GM21723 (cell line): ENCODE measurements around the gene CEBPG.
A peak's percentile ranks its signal among the peaks of the same experiment; 100 is the strongest.

Experiments used
- ATAC-seq: cut with Tn5 transposase; IDR thresholded peaks from one replicate; pipeline ENCODE4 v1.9.1; 2021; ENCODE audit warnings: mild to moderate bottlenecking, moderate library complexity; ENCODE audit not compliant: unreplicated experiment

CEBPG gene

DNA sequence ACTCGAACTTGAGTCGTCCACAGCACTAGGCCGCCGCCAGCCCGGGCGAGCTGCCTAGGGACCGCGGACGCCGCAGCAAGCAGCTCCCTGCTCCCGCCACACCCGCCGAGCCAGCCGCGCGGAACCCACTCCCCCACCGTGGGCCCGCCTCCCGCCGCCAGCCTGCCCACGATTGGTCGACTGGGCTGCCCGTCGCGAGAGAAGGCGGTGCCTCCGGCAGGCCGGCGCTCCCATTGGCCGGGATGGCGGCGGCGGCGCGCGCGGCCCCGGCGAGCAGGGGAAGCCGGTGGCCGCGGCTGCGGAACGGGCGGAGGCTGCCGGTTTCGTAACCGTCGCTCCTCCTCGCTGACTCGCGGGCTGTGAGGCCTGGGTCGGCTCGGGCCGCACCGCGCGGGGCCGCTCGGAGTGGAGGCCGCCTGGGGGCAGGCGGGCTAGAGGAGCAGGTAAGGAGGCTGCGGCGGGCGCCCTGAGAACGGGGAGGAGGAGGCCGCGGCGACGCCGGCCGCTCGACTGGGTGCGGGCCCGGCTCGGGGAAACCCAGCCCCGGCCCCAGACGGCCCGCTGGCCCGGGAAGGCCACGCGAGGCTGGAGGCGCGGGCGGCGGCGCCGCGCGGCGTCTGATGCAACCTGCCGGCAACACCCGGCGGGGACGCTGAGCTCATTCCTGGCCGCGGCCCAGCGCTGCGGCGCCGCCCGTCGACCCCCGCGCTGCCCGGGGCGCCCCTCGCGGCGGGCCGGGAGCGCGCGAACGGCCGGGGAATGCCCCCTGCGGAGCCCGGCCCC lies at the start of gene CEBPG:
Gene CEBPG, plus strand, starts transcription at position 257 of the 783 bp plus-strand sequence. CDS start 5,531 bp downstream, outside the sequence.
- ATAC-seq: peak; percentile 85

DNA sequence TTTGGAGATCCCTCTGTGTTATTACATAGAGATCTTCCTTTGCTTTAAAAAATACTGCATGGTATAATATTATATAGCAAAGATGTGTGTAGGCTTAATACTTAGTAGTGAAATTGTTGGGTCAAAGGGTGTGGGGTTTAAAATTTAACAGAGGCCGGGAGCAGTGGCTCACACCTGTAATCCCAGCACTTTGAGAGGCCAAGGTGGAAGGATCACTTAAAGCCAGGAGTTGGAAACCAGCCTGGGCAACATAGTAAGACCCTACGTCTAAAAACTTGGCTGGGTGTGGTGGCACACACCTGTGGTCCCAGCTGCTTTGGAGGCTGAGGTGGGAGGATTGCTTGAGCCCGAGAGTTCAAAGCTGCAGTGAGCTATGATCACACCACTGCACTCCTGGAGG lies 48.9 kb upstream of the CEBPG start:
- ATAC-seq: no peak

DNA sequence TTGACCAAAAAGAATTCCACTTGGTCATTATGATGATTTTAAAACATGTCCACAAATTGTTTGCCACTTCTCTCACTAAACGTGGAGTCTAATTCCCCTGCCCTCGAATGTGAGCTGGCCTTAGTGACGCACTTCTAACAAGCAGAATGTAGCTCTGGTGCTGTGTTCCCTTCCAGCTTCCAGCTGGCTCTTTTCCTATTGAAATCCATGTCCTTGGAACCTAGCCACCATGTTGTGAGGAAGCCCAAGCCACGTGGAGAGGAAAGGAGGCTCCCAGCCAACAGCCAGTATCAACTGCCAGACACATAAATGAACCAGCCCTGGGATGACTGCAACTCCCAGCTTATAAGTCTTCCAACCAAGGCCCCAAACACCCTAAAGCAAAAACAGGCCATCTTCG lies 47.6 kb upstream of the CEBPG start:
- ATAC-seq: no peak

DNA sequence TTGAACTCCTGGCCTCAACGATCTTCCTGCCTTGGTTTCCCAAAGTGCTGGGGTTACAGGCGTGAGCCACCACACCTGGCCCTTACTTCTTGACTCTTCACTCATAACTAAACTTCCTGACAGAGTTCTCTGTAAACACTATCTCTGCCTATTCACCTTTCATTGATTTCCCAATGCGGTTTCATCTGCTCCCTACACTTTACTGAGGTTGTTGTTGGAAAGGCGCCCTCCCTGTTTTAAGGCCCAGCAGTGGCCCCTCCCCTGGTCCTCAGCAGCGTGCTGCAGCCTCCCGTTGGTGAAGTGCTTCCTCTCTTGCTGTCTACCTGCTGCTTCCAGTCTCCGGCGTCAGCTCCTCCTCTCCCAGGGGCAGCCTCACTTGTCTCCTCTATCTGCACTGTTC lies 44.4 kb upstream of the CEBPG start:
- ATAC-seq: no peak

DNA sequence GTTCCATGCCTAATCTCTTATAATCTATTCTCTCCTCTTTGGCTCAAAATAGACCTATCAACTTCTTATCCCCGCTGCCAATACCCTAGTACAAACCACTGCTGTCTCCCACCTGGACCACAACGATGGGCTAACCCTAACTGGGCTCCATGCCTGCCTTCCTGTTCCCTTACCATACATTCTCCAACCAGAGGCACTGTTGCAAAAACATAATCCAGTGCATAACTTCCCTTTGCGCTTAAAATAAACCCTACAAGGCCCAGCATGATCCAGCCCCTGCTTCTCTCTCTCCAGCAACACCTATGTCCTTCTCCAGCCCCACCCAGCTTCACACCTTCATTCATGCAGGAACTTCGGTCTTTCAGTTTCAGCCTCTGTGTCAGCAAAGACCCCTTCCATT lies 43.8 kb upstream of the CEBPG start:
- ATAC-seq: no peak

DNA sequence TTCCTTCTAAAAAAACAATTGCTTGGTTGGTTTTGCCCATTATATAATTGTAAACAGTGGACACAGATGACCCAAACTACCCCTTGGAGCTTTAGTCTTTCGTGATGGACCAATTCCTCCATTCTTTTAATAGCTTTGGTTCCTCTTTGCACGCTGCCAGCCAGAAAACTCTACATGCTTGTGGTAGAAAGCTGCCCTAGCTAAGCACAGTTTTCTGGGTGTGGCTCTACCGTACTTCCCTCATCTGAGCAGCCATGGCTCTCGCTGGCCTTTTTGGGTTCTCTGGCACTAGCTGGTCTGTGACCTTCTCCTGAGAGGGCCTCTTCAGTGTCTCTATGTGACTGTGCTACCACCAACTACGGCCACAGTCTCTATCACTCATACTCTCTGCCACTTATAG lies 41.3 kb upstream of the CEBPG start:
- no peak for ATAC-seq

DNA sequence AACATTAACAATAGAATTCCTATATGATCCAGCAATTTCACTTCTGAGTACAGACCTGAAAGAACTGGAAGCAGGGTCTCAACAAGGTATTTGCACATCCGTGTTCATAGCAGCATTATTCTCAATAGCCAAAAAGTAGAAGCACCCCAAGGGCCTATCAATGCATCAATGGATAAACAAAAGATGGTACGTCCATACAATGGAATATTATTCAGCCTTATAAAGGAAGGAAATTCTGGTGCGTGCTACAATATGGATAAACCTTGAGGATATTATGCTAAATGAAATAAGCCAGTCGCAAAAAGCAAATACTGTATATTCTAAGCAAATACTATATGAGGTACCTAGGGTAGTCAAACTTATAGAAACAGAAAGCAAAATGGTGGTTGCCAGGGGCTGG lies 40.4 kb upstream of the CEBPG start:
- no peak for ATAC-seq

DNA sequence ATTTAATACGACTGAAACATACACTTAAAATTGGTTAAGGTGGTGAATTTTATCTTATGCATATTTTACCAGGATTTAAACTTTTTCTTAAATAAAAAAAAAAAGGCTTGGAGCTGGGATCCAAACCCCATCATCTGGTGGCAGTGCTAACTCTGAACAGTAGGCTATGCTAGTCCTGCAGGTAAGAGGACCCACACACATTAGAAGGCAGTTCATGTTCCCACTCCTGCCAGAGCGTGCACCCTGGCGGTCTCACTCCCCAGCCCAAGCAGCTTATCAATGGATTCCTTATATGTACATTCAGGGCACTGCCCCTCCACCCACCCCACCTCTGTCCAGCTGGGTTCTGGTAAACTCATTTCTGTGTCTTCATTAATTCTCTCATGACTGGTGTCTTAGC lies 39.9 kb upstream of the CEBPG start:
- ATAC-seq: no peak

DNA sequence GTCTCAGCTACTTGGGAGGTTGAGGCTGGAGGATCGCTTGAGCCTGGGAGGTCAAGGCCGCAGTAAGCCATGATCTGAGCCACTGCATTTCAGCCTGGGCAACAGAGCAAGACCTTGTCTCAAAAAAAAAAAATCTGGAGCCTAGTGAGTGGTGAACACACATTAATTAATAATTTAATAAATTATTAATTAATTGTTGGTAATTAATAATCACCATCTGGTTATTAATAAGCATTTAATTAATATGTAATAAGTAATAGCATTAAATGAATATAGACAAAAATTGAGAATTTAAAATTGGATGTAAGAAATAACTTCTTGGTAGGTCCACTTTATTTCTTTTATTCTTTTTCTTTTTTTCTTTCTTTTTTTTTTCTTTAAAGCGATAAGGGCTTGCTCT lies 39.2 kb upstream of the CEBPG start:
- no peak for ATAC-seq

DNA sequence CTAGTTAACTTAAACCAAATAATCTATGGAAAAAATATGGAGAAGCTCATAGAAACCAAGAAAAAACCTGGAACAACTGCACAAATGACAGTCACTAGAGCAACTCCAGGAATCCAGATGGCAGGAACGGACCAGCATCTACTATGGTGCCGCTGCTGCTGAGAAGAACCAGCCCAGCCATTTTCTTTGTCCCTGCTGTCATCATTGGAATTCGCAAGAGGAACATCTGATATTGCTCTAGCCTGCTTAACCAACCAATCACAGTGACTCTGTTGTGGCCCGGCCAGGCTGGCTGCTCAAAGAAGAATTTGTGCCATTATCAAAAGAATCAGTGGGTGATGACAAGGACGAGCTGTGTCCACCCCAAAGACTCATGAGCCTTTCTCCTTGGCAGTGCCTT lies 38.1 kb upstream of the CEBPG start:
- ATAC-seq: no peak

DNA sequence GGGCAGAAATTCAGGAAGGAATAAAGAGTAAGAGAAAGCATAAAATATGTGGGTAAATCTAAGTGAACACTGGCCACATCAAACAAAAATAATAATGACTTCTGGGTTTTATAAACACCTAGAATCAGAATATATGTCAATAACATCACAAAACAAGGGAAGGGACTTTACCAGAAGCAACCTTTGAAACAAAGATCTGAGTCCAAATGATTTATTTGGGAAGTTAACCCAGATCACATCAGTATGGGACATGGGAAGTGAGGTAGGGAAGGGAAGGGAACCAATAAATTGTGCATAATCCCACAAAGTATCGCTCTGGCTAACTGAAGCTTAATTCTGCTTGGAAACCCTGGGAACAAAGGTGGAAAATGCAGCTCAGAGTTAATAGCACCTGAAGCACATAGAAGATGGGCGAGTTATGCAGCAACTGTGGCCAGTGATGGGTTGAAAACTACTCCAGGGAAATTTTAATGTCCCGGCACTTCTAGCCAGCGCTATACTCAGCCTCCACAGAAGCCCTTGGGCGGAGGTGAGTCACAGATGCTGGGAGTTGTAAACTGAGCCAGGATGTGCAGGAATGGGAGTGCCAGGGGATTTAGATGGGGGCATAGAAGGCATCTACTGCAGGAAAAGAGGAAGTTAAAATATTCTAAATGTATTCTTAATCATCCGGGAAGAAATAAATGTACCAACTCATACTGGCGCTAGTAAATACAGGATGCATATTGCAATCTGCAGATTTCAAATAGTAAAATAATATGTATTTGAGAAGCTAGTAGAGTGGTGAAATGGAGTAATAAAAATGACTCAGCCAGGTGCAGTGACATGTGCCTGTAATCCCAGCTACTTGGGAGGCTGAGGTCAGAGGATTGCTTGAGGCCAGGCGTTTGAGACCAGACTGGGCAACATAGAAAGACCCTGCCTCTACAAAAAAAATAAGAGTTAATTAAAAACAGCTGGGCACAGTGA lies 34.2 kb upstream of the CEBPG start:
- ATAC-seq: no peak

DNA sequence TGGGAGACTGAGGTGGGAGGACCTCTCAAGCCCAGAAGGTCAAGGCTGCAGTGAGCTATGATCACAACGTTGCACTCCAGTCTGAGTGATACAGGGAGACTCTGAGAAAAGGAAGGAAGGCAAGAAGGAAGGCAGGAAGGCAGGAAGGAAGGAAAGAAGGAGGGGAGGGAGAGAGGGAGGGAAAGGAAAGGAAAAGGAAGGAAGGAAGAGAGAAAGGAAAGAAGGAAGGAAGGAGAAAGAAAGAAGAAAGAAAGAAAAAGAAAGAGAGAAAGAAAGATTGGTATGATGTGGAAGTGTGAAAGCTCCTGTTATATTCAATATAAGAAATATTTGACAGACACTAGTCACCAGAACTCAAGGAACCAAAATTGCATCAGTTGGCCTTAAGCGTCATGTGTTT lies 32.5 kb upstream of the CEBPG start:
- ATAC-seq: no peak

DNA sequence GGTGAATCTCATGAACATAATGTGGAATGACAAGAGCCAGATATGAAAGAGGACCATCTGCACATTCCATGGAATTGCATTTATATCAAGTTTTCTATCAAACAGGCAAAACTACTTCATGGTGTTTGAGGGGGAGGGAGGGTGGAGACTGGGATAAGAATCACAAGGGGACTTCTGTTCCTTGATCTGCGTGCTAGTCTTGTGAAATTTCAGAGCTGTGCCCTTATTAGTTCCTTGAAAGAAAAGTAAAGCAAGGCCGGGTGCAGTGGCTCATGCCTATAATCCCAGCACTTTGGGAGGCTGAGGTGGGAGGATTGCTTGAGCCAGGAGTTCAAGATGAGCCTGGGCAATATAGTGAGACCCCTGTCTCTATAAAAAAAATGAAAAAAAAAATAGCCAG lies 30.2 kb upstream of the CEBPG start:
- ATAC-seq: no peak

DNA sequence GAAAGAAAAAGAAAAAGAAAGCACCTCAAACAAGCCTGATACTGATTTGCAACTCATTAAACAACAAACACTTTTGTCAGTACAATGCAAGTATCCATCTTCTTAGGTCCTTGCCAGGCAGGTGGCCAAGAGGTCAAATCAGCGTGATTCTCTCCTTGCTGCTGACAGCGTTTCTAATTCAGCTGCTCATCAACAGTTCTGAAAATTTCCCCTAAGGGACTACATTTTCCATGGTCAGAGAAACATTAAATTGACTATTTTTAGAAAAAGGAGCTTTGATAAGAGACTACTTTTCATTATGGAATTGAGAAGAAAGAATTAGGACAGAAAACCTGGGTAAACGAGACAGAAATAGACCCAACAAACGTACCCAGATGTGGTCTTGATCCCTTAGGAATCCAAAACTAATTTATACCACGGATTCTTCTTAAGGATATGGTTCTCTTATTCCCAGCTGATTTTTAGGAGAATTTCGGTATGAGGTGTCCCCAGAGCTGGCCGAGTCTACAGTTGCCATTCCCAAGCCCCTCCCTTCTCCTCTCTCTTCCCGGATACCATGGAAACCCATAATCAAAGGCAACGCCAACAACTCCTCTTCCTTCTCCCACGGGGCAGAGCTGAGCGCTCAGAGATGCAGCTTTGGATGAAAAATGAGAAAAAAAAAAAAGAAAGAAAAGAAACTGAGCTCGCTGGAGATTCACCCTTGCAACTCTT lies 29.5 kb upstream of the CEBPG start:
- no peak for ATAC-seq

DNA sequence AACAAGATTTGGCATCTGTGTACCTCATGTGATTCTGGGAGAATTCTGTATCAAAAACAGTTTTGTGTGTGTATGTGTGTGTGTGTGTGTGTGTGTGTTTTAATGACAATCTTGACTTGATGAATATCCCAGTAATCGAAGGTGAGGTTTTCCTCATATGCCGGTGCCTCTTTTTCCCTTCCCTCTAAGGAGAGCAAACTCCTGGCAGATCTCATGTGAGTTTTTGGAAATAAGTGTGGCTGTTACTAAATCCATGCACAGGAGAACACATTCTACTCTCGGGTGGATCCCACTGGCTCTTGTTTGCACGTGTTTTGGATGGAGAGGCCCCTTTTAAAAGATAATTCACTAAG lies 29.0 kb upstream of the CEBPG start:
- ATAC-seq: no peak

DNA sequence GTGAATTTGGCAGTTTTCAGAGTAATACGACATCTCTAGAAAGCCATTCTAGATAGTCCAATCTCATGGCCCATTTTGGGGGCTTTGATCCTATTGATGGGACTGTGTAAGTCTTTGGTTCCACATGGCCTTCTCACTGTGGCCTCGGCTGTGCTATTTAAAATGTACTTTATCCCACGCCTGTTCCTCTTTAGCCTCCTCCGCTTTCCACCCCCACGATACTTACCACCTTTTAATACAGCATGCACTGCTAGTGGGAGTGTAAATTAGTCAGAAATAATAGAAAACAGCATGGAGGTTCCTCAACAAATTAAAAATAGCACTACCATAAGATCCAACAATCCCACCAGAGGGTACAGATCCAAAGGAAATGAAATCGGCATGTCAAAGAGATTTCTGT lies 28.3 kb upstream of the CEBPG start:
- ATAC-seq: no peak

DNA sequence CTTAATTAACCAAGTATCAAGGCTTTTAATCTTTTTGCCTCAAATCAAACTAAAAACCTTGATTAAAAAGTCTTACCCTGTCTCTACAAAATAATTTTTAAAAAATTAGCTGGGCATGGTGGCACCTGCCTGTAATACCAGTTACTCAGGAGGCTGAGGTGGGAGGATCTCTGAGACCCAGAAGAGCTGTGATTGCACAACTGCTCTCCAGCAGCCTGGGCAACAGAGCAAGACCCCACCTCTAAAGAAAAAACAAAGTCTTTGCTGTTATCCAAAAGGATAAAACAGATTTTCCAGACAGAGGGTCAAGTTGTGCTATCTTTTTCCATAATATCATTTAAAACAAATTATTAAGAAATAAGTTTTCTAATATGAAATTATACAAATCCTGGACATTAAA lies 26.8 kb upstream of the CEBPG start:
- ATAC-seq: no peak

DNA sequence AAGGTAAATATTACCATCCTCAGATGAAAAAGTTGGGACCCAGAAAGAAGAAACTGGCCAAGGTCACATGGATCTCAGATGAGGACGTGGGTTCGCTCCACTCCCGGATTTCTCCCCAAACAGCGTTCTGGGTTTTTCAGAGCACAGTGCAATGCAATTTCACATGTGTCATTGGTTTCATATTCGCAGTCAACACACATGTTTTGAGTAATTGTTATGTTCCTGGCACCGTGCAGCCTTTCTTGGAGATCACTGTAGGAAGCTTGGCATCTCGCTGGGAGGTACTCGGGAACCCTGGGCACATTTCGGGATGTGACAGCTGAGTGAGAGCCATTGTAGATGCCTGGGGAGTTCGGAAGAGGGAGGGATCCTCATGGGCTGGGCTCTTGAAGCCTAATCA lies 26.2 kb upstream of the CEBPG start:
- ATAC-seq: no peak

DNA sequence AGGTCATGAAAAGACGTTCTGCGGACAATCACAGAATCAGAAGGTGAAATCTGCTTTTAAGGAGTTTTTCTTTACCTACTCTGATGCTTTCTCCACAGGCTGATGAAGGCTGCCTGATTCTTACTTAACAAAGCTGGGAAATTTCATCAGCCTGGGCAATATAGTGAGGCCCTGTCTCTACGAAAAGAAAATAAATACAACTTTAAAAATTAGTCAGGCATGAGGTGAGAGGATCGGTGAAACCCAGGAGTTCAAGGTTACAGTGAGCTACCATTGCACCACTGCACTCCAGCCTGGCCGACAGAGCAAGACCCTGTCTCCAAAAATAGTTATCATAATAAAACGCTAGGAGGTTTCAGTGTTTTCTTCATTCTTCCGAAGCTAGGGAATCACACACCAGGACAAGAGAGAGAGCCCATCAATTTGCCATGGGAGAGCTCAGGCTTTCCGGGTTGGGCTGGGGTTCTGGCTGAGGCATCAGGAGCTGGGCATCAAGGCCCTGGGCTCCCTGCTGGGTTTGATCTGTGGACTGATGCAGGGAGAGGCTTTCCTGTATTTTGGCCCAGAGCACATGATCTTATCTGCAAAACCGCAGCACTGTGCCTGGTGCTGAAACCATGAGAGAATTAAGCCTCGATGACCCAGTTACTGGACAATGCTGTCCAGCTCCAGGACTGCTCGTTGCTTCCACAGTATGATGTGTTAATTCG lies 25.1 kb upstream of the CEBPG start:
- ATAC-seq: no peak

DNA sequence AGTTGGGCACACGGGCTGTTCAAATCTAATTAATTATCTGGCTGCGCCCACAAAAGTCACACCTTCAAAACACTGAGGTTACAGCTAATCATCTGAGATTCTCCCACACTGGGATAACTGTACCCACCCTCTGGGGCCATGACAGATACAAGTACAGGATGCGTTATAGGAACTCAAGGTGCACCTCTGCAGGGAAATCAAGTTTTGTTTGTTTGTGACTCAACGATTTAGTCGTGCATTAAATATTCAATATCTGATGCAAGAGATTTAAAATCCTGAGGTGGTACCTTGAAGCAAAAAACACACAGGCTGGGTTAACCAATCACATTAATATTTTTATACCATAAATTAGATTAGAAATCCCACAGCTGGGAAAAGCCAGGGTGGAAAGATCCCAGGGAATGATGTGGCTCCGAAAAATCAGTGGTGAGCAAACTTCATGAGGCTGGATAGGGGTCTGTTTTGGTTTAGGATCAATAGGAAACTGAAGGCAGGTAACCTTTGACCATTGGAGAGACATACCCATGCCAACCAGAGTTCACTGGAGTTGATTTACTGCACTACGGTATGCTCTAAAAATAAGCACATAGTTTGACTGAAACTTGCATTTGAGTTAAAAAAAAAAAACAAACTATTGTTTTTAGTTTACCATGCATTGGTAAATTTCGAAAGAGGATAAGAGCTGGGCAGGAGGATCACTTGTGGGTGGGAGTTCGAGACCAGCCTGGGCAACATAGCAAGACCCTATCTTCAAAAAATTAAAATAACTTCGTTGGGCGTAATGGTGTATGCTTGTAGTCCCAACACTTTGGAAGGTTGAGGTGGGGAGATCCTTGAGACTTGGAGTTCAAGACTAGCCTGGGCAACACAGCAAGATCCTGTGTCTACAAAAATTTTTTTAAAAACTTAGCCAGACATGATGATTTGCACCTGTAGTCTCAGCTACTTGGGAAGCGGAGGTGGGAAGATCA lies 23.9 kb upstream of the CEBPG start:
- no peak for ATAC-seq
